Activated T-cell treated with anti-CD3 and anti-CD28 coated beads, Interleukin-2, amount 50 U/mL, for 72 hours (primary cell): Measurements from ENCODE around the gene TMEM175. TPM values are rescaled to one million over a fixed set of nuclear protein-coding genes. Genes with fewer than 3 reads are reported as not detected.

Experiments
- ATAC-seq, 2 donors: fragments of 150-1000 bp; cut with Tn5 transposase; replicated peaks in 1 of 2; 2 replicates each; pipeline ENCODE4 v1.10.0; 2021; ENCODE audit warnings: moderate library complexity in 2 of 2, mild to moderate bottlenecking in 1 of 2
- DNase-seq, 2 donors: peaks; one replicate each; pipeline ENCODE4 v3.0.0; 2021 to 2022; ENCODE audit warnings: mixed read lengths in 1 of 2
- H3K27ac Mint-ChIP-seq: one replicate; pipeline ENCODE4 v1.8.0; 2022; ENCODE audit warnings: mild to moderate bottlenecking, moderate library complexity, mixed read lengths
- H3K27me3 Mint-ChIP-seq: one replicate; pipeline ENCODE4 v1.8.0; 2022; ENCODE audit warnings: low read depth, mixed read lengths
- H3K36me3 Mint-ChIP-seq, 2 donors: one replicate each; pipeline ENCODE4 v1.8.0; 2022; ENCODE audit warnings: mixed read lengths in 2 of 2, mild to moderate bottlenecking in 1 of 2; ENCODE audit not compliant: insufficient read depth in 2 of 2
- H3K4me1 Mint-ChIP-seq: one replicate; pipeline ENCODE4 v1.8.0; 2022; ENCODE audit warnings: low read depth, mixed read lengths
- H3K4me3 Mint-ChIP-seq, 2 donors: one replicate each; pipeline ENCODE4 v1.8.0; 2022; ENCODE audit warnings: mild to moderate bottlenecking in 2 of 2, mixed read lengths in 2 of 2, moderate library complexity in 2 of 2
- H3K9me3 Mint-ChIP-seq, 2 donors: one replicate each; pipeline ENCODE4 v1.8.0; 2022; ENCODE audit warnings: mixed read lengths in 2 of 2
- total RNA-seq, 2 donors: library from RNA; stranded (reverse); gene quantifications; one replicate each; pipeline ENCODE4 v1.2.3, GENCODE V29; 2022

The TMEM175 gene
- total RNA-seq, 2 donors from 2014 or later = 21.0 to 22.0 TPM

GRCh38 chr4:892780-893179 is 39.5 kb upstream of the TMEM175 start:
- Mint-ChIP-seq H3K36me3 (peaks cover 3 to 6% of the 10 kb centered on the region in 2 donors), H3K27me3 (no peaks in the 10 kb centered on the region), H3K9me3 (peaks cover under 1% of the 10 kb centered on the region in 2 donors)

DNA sequence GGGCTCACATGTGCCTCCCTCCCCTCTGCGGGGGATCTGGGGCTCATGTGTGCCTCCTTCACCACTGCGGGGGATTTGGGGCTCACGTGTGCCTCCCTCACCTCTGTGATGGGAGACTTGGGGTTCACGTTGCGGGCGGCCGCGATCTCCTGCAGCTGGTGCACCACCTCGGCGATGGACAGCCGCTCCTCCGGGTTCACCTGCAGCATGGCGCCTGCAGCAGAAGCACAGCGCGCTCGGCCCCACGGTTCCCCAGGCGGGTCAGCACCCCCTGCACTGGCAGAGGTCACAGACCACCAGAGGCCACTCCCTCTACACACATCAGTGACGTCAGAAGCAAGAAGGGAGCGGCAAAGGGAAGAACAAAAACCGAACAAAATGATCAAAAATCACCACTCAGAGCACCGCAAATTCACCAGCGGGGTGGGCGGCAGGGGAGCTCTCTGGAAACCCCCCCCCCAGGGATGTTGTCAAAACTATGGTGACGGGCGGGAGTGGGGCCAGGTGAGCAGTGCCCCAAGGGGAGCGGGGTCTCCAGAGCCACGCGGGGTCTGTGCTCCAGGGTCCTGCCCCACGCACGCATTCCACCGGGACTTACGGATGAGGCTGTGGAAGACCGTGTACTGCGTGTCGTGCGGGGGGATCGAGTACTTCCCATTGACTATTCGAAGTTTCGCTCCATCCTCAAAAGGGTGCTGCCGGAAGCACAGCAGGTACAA is 38.8 kb upstream of the TMEM175 start:
- ATAC-seq = no peak
- no peaks in the 10 kb centered on the region for H3K4me1 Mint-ChIP-seq
- H3K9me3 Mint-ChIP-seq = no peaks in the 10 kb centered on the region
- DNase-seq = no peak
- no peak overlapping the region for H3K4me3 Mint-ChIP-seq
- H3K36me3 Mint-ChIP-seq = peaks cover 0 to 4% of the 10 kb centered on the region in 2 donors
- H3K27ac Mint-ChIP-seq = no peak overlapping the region
- H3K27me3 Mint-ChIP-seq = no peaks in the 10 kb centered on the region

More at GRCh38 chr4:892780-893179, 39.5 kb upstream of the TMEM175 start:
- Mint-ChIP-seq H3K4me1 (no peaks in the 10 kb centered on the region), H3K4me3 (no peak overlapping the region), H3K27ac (no peak overlapping the region)
- DNase-seq = no peak
- ATAC-seq = no peak

- Mint-ChIP-seq H3K27ac (no peak overlapping the region), H3K4me3 (no peak overlapping the region), H3K36me3 (peaks cover 0 to 4% of the 10 kb centered on the region in 2 donors), H3K9me3 (no peaks in the 10 kb centered on the region), H3K27me3 (no peaks in the 10 kb centered on the region), H3K4me1 (no peaks in the 10 kb centered on the region)
- DNase-seq (no peak), ATAC-seq (no peak)
Measured at GRCh38 chr4:893995-894705, 38.1 kb upstream of the TMEM175 start.

GRCh38 chr4:895596-895995 is 36.7 kb upstream of the TMEM175 start:
- H3K4me3 Mint-ChIP-seq = no peak overlapping the region
- no peaks in the 10 kb centered on the region for H3K27me3 Mint-ChIP-seq
- H3K36me3 Mint-ChIP-seq = peaks cover 0 to 9% of the 10 kb centered on the region in 2 donors
- H3K27ac Mint-ChIP-seq = no peak overlapping the region
- H3K4me1 Mint-ChIP-seq = no peaks in the 10 kb centered on the region
- no peak for ATAC-seq
- no peaks in the 10 kb centered on the region for H3K9me3 Mint-ChIP-seq
- no peak for DNase-seq

DNA sequence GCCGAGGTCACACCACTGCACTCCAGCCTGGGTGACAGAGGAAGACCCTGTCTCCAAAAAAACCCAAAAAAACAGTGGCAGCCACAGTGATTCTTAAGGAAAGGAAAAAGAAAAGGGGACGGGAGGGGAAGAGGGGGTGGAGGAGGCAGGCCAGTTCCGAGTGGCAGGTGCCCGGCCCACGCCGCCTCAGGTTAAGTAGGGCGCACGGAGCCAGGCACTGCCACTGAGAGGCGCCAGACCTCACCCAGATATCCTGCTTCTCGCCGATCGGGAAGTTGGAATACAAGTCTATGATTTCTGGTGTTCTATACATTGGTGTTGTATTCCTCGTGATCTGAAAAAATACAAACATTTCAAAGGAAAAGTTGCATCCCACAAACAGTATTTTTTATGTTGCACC is 36.0 kb upstream of the TMEM175 start:
- H3K4me1 Mint-ChIP-seq = no peaks in the 10 kb centered on the region
- H3K27me3 Mint-ChIP-seq = no peaks in the 10 kb centered on the region
- H3K27ac Mint-ChIP-seq = no peak overlapping the region

GRCh38 chr4:896630-897029 is 35.6 kb upstream of the TMEM175 start:
- H3K4me1 Mint-ChIP-seq = no peaks in the 10 kb centered on the region
- no peak overlapping the region for H3K27ac Mint-ChIP-seq
- ATAC-seq = no peak
- peaks cover 0 to 7% of the 10 kb centered on the region in 2 donors for H3K36me3 Mint-ChIP-seq
- DNase-seq = no peak
- no peaks in the 10 kb centered on the region for H3K27me3 Mint-ChIP-seq
- H3K4me3 Mint-ChIP-seq = no peak overlapping the region
- H3K9me3 Mint-ChIP-seq = no peaks in the 10 kb centered on the region

More for the DNA sequence above, 36.0 kb upstream of the TMEM175 start:
- no peak overlapping the region for H3K4me3 Mint-ChIP-seq
- no peaks in the 10 kb centered on the region for H3K9me3 Mint-ChIP-seq
- ATAC-seq (no peak), DNase-seq (no peak)
- peaks cover 0 to 7% of the 10 kb centered on the region in 2 donors for H3K36me3 Mint-ChIP-seq

- Mint-ChIP-seq H3K4me1 (no peaks in the 10 kb centered on the region), H3K4me3 (no peak overlapping the region), H3K36me3 (peaks cover 0 to 8% of the 10 kb centered on the region in 2 donors), H3K27ac (no peak overlapping the region), H3K9me3 (no peaks in the 10 kb centered on the region), H3K27me3 (no peaks in the 10 kb centered on the region)
- ATAC-seq (no peak), DNase-seq (no peak)
Measured at GRCh38 chr4:898123-898522, 34.1 kb upstream of the TMEM175 start.

GRCh38 chr4:898869-899555 is 33.2 kb upstream of the TMEM175 start:
- ATAC-seq = no peak
- Mint-ChIP-seq H3K36me3 (peaks cover 0 to 9% of the 10 kb centered on the region in 2 donors), H3K9me3 (no peaks in the 10 kb centered on the region), H3K27ac (no peak overlapping the region), H3K4me3 (no peak overlapping the region), H3K4me1 (no peaks in the 10 kb centered on the region), H3K27me3 (no peaks in the 10 kb centered on the region)
- no peak for DNase-seq

- Mint-ChIP-seq H3K9me3 (no peaks in the 10 kb centered on the region), H3K4me3 (no peak overlapping the region), H3K4me1 (no peaks in the 10 kb centered on the region), H3K27ac (peak overlapping the region; percentile 51), H3K36me3 (peaks cover 0 to 9% of the 10 kb centered on the region in 2 donors), H3K27me3 (no peaks in the 10 kb centered on the region)
- DNase-seq (no peak), ATAC-seq (no peak)
Measured at GRCh38 chr4:899556-899906, 32.7 kb upstream of the TMEM175 start.

DNA sequence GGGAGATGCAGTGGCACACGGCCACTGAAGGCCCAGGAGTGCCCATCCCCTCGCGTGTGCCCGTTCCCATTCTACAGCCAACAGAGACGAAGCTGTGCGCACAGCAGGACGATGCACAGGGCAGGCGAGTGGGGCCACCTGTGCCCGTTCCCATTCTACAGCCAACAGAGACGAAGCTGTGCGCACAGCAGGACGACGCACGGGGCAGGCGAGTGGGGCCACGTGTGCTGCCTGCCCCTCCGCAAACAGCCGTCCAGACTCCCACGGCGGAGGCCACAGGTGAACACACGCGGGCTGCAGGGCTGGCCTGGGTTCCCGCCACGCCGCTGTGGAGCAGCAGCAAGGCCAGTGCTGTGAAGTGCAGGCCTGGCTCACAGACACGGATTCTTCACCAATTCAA is 32.2 kb upstream of the TMEM175 start:
- DNase-seq = no peak
- H3K27me3 Mint-ChIP-seq = no peaks in the 10 kb centered on the region
- H3K9me3 Mint-ChIP-seq = no peaks in the 10 kb centered on the region
- H3K4me1 Mint-ChIP-seq = no peaks in the 10 kb centered on the region
- H3K27ac Mint-ChIP-seq = no peak overlapping the region
- ATAC-seq = no peak
- peaks cover 2 to 9% of the 10 kb centered on the region in 2 donors for H3K36me3 Mint-ChIP-seq
- H3K4me3 Mint-ChIP-seq = no peak overlapping the region

- Mint-ChIP-seq H3K4me3 (no peak overlapping the region), H3K4me1 (no peaks in the 10 kb centered on the region), H3K27ac (peak overlapping the region; percentile 85), H3K9me3 (peaks cover 0 to 2% of the 10 kb centered on the region in 2 donors), H3K27me3 (no peaks in the 10 kb centered on the region), H3K36me3 (peaks cover 2 to 11% of the 10 kb centered on the region in 2 donors)
- DNase-seq (no peak), ATAC-seq (no peak)
Measured at GRCh38 chr4:900721-901120, 31.5 kb upstream of the TMEM175 start.

- Mint-ChIP-seq H3K4me3 (no peak overlapping the region), H3K36me3 (peaks cover 2 to 13% of the 10 kb centered on the region in 2 donors), H3K4me1 (no peaks in the 10 kb centered on the region), H3K27ac (no peak overlapping the region), H3K9me3 (peaks cover 0 to 4% of the 10 kb centered on the region in 2 donors), H3K27me3 (no peaks in the 10 kb centered on the region)
- ATAC-seq (no peak), DNase-seq (no peak)
Measured at GRCh38 chr4:901192-901910, 30.9 kb upstream of the TMEM175 start.
